C4-2B (cell line): Measurements from ENCODE around the gene CNTN5.

Experiments used
- CTCF ChIP-seq: fragments of 450-650 bp; conservative IDR thresholded peaks from 2 replicates; pipeline ENCODE4 v1.5.1; 2017; ENCODE audit warnings: mild to moderate bottlenecking
- ZFX ChIP-seq: fragments of 450-650 bp; IDR thresholded peaks from 2 replicates; pipeline ENCODE4 v1.6.1; 2017

- no peak for TF ChIP-seq CTCF
- no peak for TF ChIP-seq ZFX
These were observed 655.5 kb downstream of the CNTN5 start for GRCh38 chr11:99676292-99676691.
